Heart right ventricle (tissue), 16 donors: ENCODE results near the gene LPCAT1. TPM values are rescaled to one million over a fixed set of nuclear protein-coding genes. Genes with fewer than 3 reads are reported as not detected.

ENCODE experiments used
- ATAC-seq, 8 donors: fragments of 200-7000 bp; cut with Tn5 transposase; one replicate each; pipeline ENCODE4 v1.9.1; 2020; ENCODE audit warnings: mild to moderate bottlenecking in 8 of 8, moderate library complexity in 8 of 8, moderate number of reproducible peaks in 1 of 8
- DNase-seq, 2 donors: peaks; one replicate each; pipeline ENCODE4 v3.0.0-alpha.2; 2020
- H3K27ac ChIP-seq, 10 donors: fragments of 200-600 bp; sonication (generic) in 2 of 10; one replicate each; pipeline versions ENCODE4 v1.5.0 to v1.8.0; 2020 to 2022; ENCODE audit warnings: mild to moderate bottlenecking in 3 of 10
- H3K27me3 ChIP-seq, 7 donors: fragments of 200-600 bp; one replicate each; pipeline ENCODE4 v1.8.0; 2021 to 2022; ENCODE audit warnings: mild to moderate bottlenecking in 2 of 7
- H3K36me3 ChIP-seq, 9 donors: fragments of 200-600 bp; sonication (generic) in 1 of 9; one replicate each; pipeline versions ENCODE4 v1.5.0 to v1.8.0; 2020 to 2022; ENCODE audit warnings: mild to moderate bottlenecking in 2 of 9
- H3K4me1 ChIP-seq, 9 donors: fragments of 200-600 bp; sonication (generic) in 1 of 9; one replicate each; pipeline versions ENCODE4 v1.5.0 to v1.8.0; 2020 to 2022; ENCODE audit warnings: mild to moderate bottlenecking in 4 of 9
- H3K4me3 ChIP-seq, 10 donors: fragments of 200-600 bp; sonication (generic) in 2 of 10; one replicate each; pipeline versions ENCODE4 v1.5.0 to v1.8.0; 2020 to 2022; ENCODE audit warnings: mild to moderate bottlenecking in 7 of 10, moderate library complexity in 2 of 10
- H3K9me3 ChIP-seq, 11 donors: fragments of 200-600 bp in 10 of 11; sonication (generic) in 2 of 11; one replicate each; pipeline versions ENCODE4 v1.5.0 to v1.8.0; 2013 to 2022; ENCODE audit warnings: mild to moderate bottlenecking in 2 of 11, control low read depth in 1 of 11, moderate library complexity in 1 of 11
- CTCF ChIP-seq, 9 donors: fragments of 200-600 bp; sonication (generic) in 2 of 9; IDR thresholded peaks; one replicate each; pipeline versions ENCODE4 v1.5.0 to v1.8.0; 2021 to 2022; ENCODE audit warnings: antibody characterized with exemption in 9 of 9, mild to moderate bottlenecking in 5 of 9, moderate library complexity in 1 of 9
- WGBS, 2 donors: extraction: QIAGEN DNeasy Blood & Tissue Kit; methylation state at CpG; one replicate each; pipeline ENCODE4 v1.1.7; 2013; ENCODE audit warnings: inconsistent platforms in 1 of 2; 5-methylcytosine and 5-hydroxymethylcytosine counted together
- intact Hi-C, 10 donors: fragments of 100-400 bp; cut with DNase I; formaldehyde crosslinking; loops; one replicate each; pipeline versions ENCODE4 v1.11.1 to v1.14.2; 2022
- polyA plus RNA-seq, 2 donors: library from polyadenylated mRNA; stranded (reverse); fragments of 200-250 nt; gene quantifications; one replicate each; pipeline ENCODE4 v1.2.3, GENCODE V29; 2013
- total RNA-seq, 10 donors: library from RNA; stranded (reverse); fragmentation: NEBNext Ultra II Directional in 3 of 10; extraction: Animal tissue kit (Norgen Biotek cat#: 25700) in 3 of 10; gene quantifications; one replicate each; pipeline versions ENCODE4 v1.2.1 to v1.2.4, GENCODE V29; 2021 to 2023
- donor health status: Arrhythmogenic right ventricular cardiomyopathy.
- donor health status: ischemic (EF 13 %, LVEDD 7.1; RV severe dilation, severe dysfunction).
- donor health status: healthy with polysubstance abuse.
- donor health status: DM: no; HTN: yes; CAD: no.
- donor health status: DM: no; HTN: no; CAD: no.
- donor health status: ischemic (EF 25% LVEDD 6.9; RV normal size, moderate dysfunction).
- donor health status: ischemic (EF 25% LVEDD 5.7; RV mildly dilated, moderate dysfunction).
- donor health status: healthy.
- donor health status: DM: yes; HTN: yes; CAD: no.
- donor health status: Ischemic cardiomyopathy.
- donor health status: ischemic (EF 35%, LVEDD 5.7; RV mildly dilated, moderate dysfunction).
- donor health status: nonischemic (EF 11% LVEDD 7.7; RV severe dilation, severe dysfunction).
- donor health status: DM: yes; HTN: yes; CAD: no.
- donor health status: PGD.
- donor health status: ischemic (EF 29% LVEDD 5.4; RV normal size, mild dysfunction).
- donor health status: nonischemic (EF 23%, LVEDD 6.1; RV moderate dilation, normal function).

Gene LPCAT1
- total and polyA plus RNA-seq, 12 donors = 5.6 to 25.5 (median 9.6) TPM

GRCh38 chr5:1466631-1467265 is 57.0 kb downstream of the LPCAT1 start:
- no peaks in the 10 kb centered on the region for H3K9me3 ChIP-seq
- no peak for ATAC-seq
- DNase-seq = no peak
- no peaks in the 10 kb centered on the region for H3K4me1 ChIP-seq
- H3K4me3 ChIP-seq = no peak overlapping the region
- intact Hi-C loops = no loop called here
- no peak overlapping the region for H3K27ac ChIP-seq
- peaks cover 0 to 91% (median 28%) of the 10 kb centered on the region in 9 donors for H3K36me3 ChIP-seq
- no peaks in the 10 kb centered on the region for H3K27me3 ChIP-seq
- WGBS, 2 donors = 96 to 97% methylated on average over 37 of the region's 37 CpGs
- TF ChIP-seq CTCF (IDR thresholded peaks at IDR 0.05) = no peak

- Histone ChIP-seq H3K4me3 (no peak overlapping the region), H3K4me1 (no peaks in the 10 kb centered on the region), H3K27me3 (no peaks in the 10 kb centered on the region), H3K9me3 (no peaks in the 10 kb centered on the region), H3K36me3 (peaks cover 0 to 91% (median 28%) of the 10 kb centered on the region in 9 donors), H3K27ac (no peak overlapping the region)
- TF ChIP-seq CTCF (IDR thresholded peaks at IDR 0.05) = no peak
- DNase-seq = no peak
- ATAC-seq = no peak
- intact Hi-C loops = no loop called here
- WGBS, 2 donors = 98% methylated on average over 30 of the region's 30 CpGs
Measured at GRCh38 chr5:1465966-1466471, 57.7 kb downstream of the LPCAT1 start.

GRCh38 chr5:1465117-1465516 is 58.6 kb downstream of the LPCAT1 start:
- H3K9me3 ChIP-seq = no peaks in the 10 kb centered on the region
- no peak for ATAC-seq
- 97 to 98% methylated on average over 22 of the region's 22 CpGs for WGBS, 2 donors
- H3K36me3 ChIP-seq = peaks cover 0 to 91% (median 28%) of the 10 kb centered on the region in 9 donors
- H3K4me3 ChIP-seq = no peak overlapping the region
- H3K27ac ChIP-seq = no peak overlapping the region
- H3K27me3 ChIP-seq = no peaks in the 10 kb centered on the region
- no peak for DNase-seq
- H3K4me1 ChIP-seq = no peaks in the 10 kb centered on the region
- no peak for TF ChIP-seq CTCF (IDR thresholded peaks at IDR 0.05)
- intact Hi-C loops = no loop called here

GRCh38 chr5:1464511-1464910 is 59.2 kb downstream of the LPCAT1 start:
- TF ChIP-seq CTCF (IDR thresholded peaks at IDR 0.05) = no peak
- ATAC-seq (no peak), DNase-seq (no peak)
- no peak overlapping the region for H3K27ac ChIP-seq
- intact Hi-C loops = no loop called here
- WGBS, 2 donors = 92% methylated on average over 18 of the region's 18 CpGs
- no peaks in the 10 kb centered on the region for H3K4me1 ChIP-seq
- no peaks in the 10 kb centered on the region for H3K27me3 ChIP-seq
- no peak overlapping the region for H3K4me3 ChIP-seq
- H3K36me3 ChIP-seq = peaks cover 0 to 91% (median 28%) of the 10 kb centered on the region in 9 donors
- no peaks in the 10 kb centered on the region for H3K9me3 ChIP-seq
